Stimulated activated CD8-positive, alpha-beta memory T cell treated with anti-CD3 and anti-CD28 coated beads, Interleukin-7, amount 100 ng/mL, for 24 hours (primary cell): Measurements from ENCODE around the gene BAK1.

Experiments used
- DNase-seq: peaks from one replicate; pipeline ENCODE4 v3.0.0-alpha.2; 2020; ENCODE audit warnings: low read depth

BAK1 gene

DNA sequence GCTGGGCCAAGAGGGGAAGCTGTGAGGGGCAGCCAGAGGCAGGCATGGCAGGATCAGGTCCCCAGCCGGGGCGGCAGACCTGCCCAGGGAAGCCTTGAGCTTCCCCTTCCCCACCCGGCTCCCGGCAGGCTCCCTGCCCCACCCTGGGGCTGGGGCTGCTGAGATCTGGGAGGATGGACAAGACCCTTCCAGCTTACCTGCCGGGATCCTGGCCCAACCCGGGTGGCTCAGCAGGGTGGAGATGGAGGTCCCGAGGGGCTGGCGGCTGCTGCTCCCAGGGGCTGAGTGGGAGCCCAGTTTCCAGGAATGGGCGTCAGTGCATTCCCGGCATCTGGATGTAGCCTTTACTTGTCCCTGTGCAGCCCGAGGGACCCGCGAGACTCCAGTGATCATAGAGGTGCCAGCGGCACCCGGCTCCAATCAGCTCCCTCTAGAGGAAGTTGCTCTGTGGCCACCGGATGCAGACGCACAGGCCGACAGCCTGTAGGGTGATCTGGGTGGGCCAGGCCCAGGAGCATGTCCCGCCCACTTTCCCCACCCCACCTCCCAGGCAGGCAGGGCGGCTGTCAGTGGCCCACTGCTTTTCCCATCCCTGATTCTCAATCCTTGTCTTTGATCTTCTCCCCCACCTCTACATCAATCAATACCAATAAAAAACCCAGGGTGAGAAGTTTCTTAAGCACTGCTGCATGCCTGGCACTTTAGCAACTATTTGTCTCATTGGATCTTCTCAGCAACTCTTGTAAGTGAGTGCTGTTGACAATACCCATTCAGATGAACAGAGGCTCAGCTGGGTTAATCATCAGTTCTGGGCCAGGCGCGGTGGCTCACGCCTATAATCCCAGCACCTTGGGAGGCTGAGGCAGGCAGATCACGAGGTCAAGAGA is at the start of gene BAK1:
BAK1 (minus strand) TSS at position 449 of the 887 bp plus-strand sequence. CDS start 2,672 bp downstream, outside the sequence.
- peak; percentile 69 for DNase-seq

DNA sequence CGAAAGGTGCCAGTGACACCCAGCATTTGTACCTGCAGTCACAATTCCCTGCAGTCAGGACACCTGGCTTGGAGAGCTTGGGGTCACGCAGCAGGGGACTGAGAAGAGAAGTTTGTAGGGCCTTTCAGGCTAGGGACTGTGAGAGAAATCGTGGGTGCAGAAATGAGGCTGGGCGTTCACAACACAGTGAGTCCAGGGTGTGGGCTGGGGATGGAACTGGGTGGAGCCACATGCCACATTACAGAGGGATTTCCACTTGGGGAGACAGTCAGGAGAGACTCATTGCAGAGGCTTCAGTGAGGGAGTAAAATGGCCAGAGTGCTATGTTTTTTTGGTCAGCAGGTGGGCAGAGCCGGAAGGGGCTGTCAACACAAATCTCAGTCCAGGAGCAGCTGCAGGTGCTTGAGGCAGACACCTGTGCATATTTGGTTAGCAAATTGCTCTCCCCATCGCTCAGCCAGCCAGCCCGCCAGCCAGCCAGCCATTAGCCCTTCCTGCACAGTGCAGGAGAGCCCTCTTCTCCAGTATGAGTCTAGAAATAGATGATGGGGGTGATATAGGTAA is 48.4 kb upstream of the BAK1 start:
- no peak for DNase-seq

DNA sequence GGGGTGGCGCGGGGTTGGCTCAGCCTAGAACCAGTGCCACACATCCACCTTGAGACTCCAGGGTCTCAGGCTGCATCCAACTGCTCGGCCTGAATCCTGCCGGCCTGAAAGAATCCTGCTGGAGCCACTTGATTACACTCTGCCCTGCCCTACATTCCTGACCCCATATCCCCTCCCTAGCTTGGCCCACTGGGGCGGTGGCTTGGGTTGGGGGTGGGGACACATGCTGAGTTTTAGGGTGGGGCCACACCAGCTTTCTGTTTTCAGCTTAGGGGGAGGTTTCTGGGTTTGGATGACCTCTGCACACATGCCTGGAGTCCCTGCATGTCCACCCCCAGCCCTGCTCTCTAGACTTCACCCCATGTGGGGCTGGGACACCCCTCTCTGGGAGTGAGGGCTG is 47.8 kb upstream of the BAK1 start:
- no peak for DNase-seq

DNA sequence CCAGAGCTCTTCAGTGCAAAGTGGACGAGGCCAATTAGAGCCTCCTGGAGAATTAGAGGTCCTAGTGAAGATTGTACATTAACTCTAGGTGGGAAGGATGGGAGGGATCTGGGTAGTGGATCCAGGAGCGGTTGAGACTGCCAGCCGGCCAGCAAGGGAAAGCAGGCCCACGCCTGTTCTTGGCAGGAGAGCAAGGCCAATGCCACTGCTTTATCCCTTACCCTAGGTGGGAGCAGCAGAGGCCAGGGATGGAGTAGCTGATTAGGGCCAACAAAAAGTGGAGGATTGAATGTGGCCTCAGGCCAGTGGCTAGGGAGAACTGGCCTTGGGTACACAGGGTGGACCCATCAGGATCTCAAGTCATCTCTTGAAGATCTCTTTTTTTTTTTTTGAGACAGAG is 44.8 kb upstream of the BAK1 start:
- DNase-seq: no peak

DNA sequence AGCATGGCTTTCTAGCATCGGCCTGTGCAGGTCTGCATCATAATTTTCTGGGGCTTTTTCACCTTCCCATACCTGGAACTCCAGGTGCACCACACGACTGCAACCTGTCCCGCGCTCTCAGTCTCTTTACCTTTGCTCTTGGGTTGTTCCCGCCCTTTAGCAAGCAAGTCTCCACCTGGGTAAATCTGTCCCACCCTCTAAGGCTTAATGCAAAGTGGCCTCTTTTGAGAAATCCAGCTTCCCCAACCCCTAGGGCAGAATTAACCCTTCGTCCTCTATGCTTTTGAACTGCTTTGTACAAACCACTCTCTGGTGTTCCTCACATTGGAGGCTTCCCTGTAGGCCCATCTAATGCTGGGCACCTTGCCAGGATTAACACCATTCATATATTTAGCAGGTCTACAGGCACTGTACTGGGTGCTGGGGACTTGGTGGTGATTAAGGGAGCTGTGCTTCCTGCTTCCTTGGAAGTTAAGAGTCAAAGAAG is 43.9 kb upstream of the BAK1 start:
- DNase-seq: no peak

DNA sequence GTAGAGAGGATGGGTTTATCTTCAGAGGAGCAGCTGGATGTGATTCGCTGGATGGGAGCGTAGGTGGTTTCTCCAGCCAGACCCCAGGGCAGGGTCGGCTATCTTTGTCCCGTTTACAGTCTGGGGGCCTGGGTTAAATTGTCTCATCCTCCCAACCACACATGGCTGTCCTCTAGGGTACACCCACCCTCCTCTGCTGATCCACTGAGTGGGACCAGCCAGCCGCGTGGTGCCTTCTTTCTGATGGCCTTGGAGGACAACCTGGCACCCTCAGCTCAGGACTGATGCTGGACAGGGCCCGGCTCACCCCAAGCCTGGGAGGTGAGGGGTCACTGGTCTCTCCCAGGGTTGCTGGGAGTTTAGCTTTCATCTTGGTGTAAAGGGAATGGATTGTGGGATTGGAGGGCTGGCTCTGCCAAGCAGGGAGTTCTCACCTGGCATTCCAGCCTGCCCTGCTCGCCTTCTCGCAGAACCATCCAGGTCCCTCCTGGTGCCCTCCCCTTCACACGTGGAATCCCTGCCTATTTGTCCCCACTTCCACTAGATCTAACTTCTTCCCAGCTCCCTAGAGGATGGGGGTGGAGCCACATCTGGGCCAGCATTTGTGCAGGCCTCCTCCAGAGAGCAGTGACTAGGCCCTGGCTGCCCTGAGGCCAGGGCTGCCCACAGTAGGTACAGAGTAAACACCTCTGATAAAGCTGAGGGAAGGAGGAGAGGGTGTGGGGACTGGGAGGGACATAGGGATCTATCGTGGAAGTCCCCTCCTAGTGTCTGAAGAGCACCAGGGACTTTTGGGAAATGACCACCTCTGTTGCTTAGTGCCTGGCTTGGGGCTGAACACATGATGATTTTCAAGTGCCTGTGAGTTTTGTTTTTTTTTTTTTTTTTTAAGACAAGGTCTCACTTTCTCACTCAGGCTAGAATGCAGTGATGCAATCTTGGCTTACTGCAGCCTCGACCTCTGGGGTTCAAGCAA is 42.7 kb upstream of the BAK1 start:
- DNase-seq: no peak

DNA sequence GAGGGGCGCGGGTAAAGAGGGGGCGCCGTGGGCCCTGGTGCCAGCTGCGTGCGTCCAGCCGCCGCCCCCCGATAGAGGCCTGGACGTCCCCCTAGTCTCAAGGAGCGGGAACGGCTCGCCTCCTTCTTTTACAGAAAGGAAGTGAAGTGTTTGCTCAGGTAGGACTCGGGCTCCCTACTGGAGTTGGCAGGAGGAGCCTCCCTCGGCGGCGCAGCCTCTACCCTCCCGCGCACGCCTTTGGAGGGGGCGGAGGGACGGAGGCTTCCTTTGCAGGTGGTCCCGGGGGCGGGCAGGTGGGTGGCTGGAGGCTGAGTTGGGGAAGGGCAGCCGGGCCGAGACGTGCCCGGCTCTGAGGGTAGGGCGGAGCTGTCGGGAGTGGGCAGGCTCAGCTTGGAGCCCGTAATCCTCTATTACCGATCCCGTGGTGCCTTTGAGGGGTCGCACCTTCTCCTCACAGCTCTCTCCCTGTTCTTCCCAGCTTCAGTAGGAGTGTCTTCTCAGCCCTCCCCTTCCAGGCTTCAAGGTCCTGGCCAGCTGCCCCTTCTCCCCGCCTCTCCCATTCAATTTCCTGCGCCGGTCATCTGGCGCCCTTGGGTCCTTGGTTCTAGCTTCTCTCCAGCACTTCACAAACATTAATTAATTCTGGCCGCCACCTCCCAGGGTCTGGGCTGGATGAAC is 41.8 kb upstream of the BAK1 start:
- DNase-seq: no peak

DNA sequence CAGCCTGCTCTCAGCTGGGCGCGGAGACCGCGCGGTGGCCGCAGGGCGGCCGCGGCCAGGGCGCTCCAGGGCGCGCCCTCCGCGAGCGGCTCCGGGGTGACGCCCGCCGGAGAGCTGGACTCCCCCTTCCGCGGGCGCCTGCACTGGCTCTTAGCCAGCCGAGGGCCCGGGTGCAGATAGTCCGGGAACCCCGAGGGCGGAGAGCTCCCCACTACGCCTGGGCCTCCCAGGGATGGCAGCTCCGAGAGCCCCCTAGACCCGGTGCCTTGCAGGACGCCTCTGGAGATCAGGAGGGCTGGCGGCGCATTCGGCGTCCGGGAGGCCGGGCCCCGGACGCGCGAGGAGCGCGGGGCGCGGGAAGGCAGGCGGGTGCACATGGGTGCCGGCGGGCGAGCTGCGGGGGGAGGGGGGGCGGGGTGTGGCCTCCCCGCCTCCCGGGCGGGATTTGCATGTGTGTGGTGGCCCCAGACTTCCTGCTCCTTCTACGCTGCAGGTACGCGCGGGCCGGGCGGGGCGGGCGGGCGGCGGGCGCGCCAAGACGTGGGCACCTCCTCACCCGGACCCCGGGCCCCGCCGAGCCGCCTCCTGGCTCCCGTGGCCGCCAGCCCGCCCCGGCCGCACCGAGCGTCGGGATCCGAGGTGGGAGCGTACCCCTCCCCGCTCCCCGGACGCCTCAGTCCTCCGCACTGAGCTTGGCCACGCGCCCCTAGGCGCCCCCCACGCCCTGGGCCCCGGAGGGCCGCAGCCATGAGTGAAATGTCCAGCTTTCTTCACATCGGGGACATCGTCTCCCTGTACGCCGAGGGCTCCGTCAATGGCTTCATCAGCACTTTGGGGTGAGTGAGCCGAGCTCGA is 41.0 kb upstream of the BAK1 start, which contains the start of gene ITPR3:
ITPR3 (plus strand) TSS at position 467 of the 855 bp plus-strand sequence; CDS start at position 748, 281 bp downstream.
- peak; percentile 41 for DNase-seq

DNA sequence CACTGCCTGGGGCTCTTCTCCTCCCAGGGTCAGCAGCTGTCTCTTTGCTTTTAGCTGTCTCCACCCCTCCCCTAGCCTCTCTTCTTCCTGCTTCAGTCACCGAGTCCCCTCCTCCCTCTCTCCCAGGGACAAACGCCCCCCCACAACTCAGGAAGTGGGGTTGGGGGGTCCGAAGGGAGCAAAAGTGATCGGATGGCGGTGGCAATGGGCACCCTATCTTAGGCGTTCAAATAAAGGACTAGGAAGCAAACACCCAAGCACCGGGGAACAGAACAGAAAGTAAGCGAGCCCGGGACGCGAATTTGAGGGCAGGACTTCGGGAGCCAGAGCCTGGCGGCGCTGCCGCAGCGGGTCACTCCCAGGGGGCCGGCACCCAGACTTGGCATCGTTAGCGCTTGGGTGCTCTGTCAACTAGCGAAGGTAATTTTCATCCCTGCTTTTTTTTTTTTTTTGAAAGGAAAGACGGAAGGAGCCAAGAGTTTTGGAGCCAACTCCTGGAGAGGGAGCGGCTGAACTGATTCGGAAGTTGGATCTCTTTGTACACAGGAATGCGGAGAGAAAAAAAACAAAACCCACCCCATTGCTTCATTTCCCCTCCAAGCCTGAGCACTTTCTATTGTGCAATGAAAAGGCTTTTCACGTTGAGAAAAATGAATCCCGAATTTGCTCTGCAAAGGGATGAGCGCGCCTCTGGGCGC is 40.2 kb upstream of the BAK1 start:
- no peak for DNase-seq

DNA sequence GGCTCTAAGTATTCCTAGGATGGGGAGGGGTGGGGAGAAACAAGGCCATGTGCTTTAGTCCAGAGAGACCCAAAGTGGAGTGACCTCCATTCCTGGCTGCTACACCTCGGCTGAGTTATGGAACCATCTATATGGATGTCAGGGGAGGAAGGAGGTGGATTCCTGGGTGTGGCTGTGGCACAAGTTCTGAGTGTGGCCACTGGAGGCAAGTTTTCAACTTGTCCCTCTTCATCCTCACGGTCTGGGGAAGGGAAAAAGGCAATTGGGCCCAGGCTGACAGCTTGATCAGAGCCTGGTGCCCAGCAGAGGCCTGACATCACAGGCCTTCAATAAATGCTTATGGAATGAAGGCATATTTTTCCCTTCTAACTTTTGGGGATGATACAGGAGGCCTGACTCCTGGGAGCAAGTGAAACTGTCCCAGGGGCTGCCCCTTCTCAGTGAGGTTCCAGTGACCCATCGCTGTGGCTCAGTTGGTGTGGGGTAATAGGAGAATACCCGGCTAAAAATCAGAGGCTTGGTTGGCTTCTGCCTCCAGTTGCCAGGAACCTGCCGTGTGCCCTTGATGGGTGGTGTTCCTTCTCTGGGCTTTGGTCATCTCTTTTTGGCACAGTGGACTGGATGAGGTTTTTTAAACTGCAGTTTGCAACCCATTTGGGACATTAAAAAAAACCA is 39.2 kb upstream of the BAK1 start:
- no peak for DNase-seq

DNA sequence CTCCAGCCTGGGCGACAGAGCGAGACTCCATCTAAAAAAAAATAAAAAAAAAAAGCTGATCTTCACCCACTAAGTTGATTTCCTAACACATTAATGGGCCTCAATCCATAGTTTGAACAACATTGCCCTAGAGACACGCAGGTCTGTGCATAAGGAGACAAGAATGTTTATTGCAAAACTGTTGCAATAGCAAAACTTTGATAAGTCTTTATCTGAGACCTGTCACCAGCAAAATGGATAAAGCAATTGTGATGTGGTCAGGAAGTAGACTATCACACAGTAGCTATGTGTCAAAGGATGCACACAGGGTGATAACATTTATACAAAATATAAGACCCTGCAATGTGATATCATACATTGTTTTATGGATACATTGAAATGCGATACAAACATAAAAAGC is 36.8 kb upstream of the BAK1 start:
- no peak for DNase-seq

DNA sequence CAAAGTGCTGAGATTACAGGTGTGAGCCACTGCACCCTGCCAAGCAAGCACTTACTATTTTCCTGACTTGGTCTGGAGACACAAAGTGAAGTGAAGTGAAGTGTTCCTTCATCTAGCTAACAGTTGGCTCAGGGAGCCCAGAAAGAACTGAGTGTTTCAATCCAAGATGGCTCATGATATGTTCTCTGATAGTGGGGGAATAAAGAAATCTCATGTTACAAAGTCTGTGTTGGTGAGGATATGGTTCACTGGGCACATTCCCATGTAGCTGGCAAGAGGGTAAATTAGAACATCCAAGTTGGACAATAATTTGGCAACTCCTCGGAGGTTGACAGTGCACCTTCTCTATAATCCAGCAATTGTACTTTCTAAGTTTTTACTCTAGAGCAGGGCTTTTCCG is 36.0 kb upstream of the BAK1 start:
- DNase-seq: no peak

DNA sequence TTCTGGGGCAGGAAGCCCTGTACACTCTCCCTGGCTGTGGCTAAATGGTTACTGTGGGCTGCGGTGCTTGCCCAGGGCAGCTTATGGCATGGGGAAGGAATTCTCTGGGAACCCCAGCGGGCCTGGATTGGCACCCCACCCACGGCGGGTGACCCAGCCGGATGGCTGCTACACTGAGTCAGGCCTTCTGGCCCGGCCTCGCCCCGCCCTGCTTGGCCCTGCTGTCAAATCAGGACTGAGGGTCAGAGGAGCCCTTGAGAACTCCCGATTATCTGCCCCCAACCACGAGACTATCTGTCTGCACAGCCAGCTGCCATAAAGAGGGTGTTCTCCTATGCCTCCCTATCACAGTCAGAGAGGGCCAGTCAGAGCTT is 33.7 kb upstream of the BAK1 start:
- no peak for DNase-seq

DNA sequence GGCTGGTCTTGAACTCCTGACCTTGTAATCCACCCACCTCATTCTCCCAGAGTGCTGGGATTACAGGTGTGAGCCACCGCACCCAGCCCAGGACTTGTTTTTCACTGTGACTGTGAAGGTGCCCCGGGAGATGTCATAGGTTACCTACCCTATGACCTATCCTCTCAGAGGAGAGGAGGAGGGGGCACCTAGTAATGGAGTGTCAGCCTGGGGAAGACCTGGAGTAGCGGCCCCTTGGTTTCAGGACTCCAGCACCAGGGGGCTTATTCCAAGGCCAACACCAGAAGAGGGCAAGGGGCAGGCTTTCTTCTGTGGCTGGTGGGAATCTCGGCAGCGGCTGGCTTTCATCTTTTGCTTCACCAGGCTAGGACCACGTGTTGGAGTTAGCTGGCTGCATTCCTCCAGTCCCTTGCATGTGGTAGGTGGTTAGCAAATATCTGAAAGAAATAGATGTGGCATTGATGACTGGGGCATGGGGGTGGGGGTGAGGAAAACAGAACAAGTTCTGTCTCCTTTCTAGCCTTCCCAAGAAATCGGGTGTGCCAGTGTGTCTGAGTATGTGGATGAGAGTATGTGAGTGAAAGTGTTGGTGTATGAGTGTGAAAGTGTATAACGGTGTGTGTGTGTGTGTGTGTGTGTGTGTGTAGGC is 33.2 kb upstream of the BAK1 start:
- no peak for DNase-seq

DNA sequence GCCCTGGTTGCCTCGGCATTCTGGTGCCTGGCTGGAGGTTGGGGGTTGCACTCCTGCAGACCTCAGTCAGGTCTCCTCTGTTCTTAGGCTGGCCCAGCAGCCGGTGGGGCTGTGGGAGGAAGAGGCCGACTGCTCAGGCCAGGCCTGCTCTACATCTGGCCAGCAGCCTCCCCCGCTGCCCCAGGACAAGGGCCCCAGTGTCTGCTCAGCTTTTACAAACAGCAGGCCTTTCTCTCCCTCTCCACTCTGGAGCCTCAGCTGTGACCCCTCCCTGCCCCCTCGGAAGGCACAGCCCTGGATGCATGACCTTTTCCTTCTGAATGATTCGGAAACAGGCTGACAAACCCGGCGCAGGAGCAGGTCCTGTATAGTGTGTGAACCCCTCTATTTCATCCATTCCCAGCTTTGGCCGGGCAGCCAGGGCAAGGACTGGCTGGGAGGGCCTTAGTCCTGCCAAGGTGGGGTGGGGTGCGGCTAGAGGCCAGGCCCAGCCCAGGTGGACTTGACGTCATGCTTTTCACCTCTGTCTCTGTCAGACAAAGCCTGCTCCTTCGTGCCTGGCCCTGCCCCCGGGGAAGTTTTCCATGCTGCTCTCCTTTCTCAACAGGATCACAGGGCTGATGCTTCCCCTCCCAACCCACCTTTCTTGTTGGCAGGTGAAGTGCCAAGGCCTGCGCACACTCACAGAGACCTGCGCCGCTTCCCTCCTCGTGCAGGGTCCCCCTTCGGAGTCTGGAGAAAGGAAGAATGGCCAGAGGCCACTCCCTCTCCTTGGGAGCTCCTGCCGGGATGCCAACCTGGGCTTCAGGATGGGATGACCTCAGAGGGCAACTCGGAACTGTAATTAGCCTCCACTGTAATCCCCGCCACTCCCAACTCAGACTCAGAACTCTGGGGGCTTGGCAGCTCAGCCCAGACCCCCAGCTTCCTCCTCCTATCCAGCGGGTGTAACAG is 31.0 kb upstream of the BAK1 start:
- no peak for DNase-seq

DNA sequence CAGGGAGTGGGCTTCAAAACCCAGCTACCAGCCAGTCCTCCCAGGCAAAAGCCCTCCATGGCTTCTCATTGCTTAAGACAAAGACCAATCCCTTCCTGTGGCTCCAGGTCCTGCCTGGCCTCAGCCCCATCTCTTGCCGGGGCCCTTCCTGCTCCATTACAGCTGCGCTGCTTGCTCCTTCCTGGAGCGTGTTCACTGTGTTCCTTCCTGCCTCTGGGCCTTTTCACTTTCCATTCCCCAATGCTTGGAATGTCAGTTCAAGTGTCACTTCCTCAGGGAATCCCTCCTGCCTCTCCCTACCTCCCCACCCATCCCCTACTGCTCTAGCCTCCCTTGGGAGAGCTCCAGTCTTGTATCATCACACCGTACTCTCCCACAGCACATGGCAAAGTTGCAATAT is 30.0 kb upstream of the BAK1 start:
- no peak for DNase-seq

DNA sequence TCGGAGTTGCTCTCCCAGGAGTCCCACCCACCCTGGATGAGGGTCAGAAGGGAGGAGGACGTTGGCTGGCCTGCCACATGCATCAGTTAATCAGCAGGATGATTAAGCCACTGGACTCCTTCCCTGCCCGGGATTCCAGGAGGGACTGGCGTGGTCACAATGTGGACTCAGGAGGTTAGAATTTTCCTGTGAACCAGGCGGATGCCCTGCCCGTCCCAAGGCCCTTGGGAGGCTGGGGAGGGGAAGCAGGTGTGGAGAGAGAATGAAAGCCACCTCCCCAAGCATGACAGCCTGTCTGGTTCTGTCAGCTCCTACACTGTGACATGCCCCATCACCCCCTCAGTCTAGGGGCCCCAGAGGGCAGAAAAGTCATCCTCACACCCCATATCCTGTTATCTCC is 29.5 kb upstream of the BAK1 start:
- DNase-seq: no peak

DNA sequence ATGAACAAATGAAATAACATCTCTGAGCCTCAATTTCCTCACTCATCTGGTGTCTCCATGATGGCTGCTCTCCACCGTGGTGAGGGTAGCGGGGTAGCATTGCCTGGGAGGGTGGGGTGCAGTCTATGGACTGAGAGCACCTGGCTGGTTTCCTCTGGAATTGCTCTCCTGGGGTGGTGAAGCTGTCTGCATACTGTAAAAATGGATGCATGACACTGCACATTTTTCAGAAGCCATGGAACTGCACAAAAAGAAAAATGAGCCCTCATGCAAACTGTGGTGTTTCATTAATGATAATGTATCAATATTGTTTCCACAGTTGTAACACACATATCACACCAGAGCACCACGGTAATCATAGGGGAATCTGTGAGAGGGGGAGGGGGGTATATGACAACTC is 28.9 kb upstream of the BAK1 start:
- DNase-seq: no peak
